Activated CD4-positive, CD25-positive, alpha-beta regulatory T cell (primary cell): ENCODE data around the gene HNMT.

Experiments
- DNase-seq, 4 experiments: peaks; one replicate each; lab custom pipeline; 2025; lab: John Stamatoyannopoulos, UW

HNMT gene

DNA sequence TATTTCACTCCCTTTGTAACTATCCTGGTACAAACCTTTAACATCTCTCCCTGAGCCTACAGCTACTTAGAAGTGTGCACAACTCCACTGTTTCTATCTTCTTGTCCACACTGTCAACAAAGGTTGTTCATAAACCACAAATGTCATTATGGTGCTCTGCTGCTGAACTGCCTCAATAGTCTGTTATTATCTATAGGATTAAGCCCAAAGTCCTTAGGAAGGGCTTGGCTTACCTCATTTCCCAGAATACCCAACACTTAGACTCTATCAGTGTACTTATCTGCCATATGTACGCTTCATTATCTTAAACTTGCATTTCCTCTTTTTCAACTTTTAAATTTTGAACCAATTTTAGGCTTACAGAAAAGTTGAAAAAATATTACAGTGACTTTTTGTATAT, 94.2 kb downstream of the HNMT start:
- no peak for DNase-seq

DNA sequence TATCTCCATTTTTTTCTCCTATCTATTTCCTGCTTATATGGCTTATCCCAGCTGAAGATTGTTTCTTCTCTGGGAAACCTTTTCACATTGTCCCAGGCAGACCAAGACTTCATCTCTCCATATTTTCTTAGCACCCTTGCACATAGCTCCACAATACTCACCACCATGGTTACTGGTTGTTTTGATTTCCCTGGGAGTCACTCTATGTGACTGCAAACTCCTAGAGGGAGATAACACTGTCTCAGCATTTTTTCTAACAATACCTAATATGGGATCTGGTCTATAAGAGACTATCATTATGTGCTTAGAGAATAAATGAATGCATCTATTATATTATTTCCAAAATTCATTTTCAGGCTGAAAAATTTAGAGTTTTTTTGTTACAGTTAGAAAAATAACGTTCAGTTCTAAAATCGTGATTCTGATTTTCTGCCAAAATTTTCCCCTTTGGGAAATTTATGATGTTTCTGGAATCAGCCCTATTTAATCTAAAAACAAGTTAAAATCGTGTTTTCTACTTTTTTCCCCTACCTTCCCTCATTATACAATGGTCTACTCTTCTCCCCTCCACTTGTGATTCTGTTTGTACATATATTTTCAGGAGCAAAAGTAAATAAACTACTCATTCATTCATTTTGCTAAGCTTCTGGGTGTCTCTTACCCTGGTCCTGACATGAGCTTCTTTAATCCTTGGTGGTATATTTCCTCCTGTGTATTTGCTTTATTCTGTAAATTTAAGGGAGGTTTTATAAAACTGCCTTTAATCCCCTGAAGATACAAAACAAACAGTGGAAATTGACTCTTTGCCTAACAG, 95.4 kb downstream of the HNMT start:
- no peak for DNase-seq

DNA sequence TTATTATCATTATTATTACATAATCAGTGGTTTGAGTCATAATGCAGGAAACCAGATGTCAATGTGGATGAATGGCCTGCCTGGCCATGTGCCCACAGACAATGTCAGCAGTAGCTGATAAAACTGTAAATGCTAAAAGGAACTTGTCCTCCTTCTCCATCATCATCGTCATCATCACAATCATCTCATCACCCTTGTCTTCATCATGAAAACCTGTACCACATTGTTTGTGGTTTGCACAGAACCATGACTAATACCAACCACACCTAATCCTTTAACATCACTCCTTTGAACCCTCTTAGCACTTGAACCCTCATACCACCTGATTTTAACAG, 96.0 kb downstream of the HNMT start:
- DNase-seq = no peak

DNA sequence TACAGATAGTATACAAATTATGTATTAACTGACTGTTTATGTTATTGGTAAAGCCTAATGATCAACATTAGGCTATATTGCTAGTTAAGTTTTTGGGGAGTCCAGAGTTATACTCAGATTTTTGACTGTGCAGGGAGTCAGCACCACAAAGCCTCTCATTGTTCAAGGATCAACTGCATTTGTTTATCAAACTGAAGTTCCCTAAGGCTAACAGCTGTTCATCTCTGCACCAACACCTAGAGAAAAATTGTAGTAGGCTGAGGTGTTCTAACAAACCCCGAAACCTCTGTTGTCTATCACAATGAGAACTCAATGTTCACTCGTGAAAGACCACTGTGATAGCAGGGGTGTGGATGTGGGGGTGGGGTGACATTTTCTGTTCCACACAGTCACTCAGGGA, 97.7 kb downstream of the HNMT start:
- DNase-seq = no peak

DNA sequence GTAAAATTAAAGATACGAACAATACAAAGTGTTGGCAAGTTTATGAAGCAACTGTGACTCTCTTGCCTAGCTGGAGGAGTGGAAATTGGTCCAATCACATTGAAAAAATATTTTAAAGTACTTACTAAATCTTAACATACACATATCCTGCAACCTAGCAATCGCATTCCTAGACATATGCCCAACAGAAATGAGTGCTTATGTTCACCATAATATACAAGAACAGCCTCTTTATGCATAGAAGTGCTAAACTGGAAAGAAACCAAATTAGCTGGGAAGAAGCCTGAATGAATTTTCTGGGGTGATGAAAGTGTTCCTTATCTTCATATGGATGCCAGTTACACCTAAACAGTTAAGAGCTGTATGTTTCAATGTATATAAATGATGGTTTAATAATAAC, 98.9 kb downstream of the HNMT start:
- no peak for DNase-seq
